GM12874 (cell line): Measurements from ENCODE around the gene PORCN.
A peak's percentile ranks its signal among the peaks of the same experiment; 100 is the strongest.

Experiments
- CTCF ChIP-seq: IDR thresholded peaks from 2 replicates; pipeline ENCODE4 v1.5.1; 2011; ENCODE audit warnings: low read depth, mild to moderate bottlenecking, control low read depth, low read length, moderate library complexity; ENCODE audit not compliant: insufficient read depth

Gene PORCN

GRCh38 chrX:48489296-48489695 lies 19.5 kb upstream of the PORCN start:
- no peak for TF ChIP-seq CTCF

GRCh38 chrX:48489892-48490291 lies 18.9 kb upstream of the PORCN start:
- no peak for TF ChIP-seq CTCF

- no peak for TF ChIP-seq CTCF
Observed at GRCh38 chrX:48490661-48491060, 18.1 kb upstream of the PORCN start.

- no peak for TF ChIP-seq CTCF
Observed at GRCh38 chrX:48491809-48492208, 17.0 kb upstream of the PORCN start.

- TF ChIP-seq CTCF, result no peak
Observed at GRCh38 chrX:48492293-48492910, 16.4 kb upstream of the PORCN start.

GRCh38 chrX:48493890-48494364 lies 14.9 kb upstream of the PORCN start:
- peak; percentile 29; the same call in 1 of the 2 replicates for TF ChIP-seq CTCF

- no peak for TF ChIP-seq CTCF
Observed at GRCh38 chrX:48496660-48497059, 12.1 kb upstream of the PORCN start.
